Fibroblast of the aortic adventitia (primary cell): Measurements from ENCODE around the gene TMSB15C. TPM values are rescaled to one million over a fixed set of nuclear protein-coding genes. Genes with fewer than 3 reads are reported as not detected.

Experiments used
- DNase-seq: peaks from one replicate; pipeline ENCODE4 v3.0.0-alpha.2; 2010; ENCODE audit warnings: low read depth
- H3K4me3 ChIP-seq: 2 replicates; pipeline ENCODE4 v1.5.1; 2011; ENCODE audit warnings: low read depth, mild to moderate bottlenecking, control low read depth, low read length, moderate library complexity
- total RNA-seq: library from RNA; depleted of rRNA; stranded (reverse); fragments of >200 nt; gene quantifications from 2 replicates; pipeline ENCODE4 v1.2.3, GENCODE V29; 2012; ENCODE audit warnings: low replicate concordance
- TF ChIP-seq, protein P1 (sequence below): IDR thresholded peaks from 2 replicates; pipeline ENCODE4 v1.5.1; 2011; ENCODE audit warnings: mild to moderate bottlenecking, low read length, control low read depth, inconsistent platforms; ENCODE audit not compliant: insufficient read depth

The TMSB15C gene
- total RNA-seq, 1 donor: 3.3 TPM

DNA sequence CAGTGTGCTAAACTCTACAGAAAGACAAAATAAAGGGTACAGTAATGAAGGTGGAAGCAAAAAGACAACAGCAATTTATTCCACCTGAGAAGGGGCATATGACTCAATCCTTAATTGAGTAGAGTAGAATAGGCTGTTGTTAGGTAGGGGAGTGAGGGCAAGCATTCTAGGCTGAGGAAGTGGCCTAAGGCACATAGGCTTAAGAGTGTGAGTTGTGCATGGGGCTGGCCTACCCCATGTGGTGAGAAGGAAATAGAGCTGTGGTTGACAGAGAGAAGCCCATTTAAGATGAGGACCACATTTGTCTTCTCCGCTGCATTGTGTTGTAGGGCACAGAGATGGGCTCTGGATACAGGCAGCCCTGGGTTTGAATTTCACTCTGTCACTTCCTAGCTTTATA, 32.9 kb upstream of the TMSB15C start:
- TF ChIP-seq, protein P1, sequence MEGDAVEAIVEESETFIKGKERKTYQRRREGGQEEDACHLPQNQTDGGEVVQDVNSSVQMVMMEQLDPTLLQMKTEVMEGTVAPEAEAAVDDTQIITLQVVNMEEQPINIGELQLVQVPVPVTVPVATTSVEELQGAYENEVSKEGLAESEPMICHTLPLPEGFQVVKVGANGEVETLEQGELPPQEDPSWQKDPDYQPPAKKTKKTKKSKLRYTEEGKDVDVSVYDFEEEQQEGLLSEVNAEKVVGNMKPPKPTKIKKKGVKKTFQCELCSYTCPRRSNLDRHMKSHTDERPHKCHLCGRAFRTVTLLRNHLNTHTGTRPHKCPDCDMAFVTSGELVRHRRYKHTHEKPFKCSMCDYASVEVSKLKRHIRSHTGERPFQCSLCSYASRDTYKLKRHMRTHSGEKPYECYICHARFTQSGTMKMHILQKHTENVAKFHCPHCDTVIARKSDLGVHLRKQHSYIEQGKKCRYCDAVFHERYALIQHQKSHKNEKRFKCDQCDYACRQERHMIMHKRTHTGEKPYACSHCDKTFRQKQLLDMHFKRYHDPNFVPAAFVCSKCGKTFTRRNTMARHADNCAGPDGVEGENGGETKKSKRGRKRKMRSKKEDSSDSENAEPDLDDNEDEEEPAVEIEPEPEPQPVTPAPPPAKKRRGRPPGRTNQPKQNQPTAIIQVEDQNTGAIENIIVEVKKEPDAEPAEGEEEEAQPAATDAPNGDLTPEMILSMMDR: no peak
- DNase-seq: no peak

DNA sequence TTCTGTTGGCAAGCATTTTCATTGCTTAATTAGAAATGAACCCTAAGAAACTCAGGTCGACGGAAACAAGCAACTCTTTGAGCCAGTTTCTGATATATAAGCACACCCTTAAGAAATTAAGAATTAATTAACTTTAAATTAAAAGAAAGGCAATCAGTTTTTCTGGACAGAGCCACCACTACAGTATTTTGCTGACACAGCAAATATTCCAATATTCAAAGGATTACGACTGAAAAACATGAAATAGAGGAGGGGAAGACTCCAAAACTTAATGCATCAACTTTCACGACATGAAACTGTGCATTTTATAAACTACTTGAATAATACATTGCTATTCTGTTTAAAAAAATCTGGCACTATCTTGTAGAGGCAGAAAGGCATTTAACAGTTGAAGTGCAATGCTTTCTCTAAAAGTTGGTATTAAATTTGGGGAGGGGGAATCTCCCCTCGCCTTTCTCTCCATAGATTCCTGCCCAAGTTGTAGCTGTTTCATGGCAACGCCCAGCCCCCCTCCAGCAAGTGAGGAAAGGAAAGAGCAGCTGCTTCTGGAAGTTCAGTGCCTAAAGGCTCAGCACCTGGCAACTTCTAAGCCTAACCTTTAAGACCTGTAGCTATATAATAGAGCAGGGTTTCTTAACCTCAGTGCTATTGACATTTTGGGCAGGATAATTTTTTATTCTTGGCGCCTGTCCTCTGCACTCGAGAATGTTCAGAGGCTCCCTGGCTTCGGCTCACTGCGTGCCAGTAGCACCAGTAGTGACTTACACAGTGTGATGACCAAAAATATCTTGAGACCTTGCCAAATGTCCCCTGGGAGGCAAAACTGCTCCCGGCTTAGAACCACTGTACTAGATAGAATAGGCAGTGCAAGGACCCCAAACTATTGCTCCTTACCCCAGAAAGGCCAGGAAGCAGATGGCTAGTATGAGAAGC, 29.6 kb upstream of the TMSB15C start:
- TF ChIP-seq, protein P1: no peak
- no peak overlapping the region for H3K4me3 ChIP-seq
- DNase-seq: no peak

More for the DNA sequence above, 32.9 kb upstream of the TMSB15C start:
- no peak overlapping the region for H3K4me3 ChIP-seq

DNA sequence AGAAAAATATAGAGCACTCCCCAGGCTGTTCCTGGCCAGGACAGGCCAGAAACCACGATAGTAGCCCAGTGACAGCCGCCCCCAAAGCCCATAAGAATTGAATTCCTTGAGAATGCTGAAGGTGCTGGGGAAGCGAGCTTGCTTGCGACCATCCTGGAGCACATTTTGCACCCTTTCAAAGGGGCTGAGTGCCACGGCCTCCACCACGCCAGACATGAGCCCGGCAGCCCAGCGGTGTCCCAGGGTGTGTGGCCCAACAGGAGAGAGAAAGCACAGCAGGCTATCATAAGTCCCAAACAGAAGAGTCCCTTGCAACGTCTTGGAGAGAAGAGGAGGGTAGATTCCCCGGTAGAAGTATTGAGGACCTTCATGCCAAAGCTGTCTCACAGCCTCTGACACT, 28.6 kb upstream of the TMSB15C start:
- no peak for DNase-seq
- TF ChIP-seq, protein P1: no peak
- H3K4me3 ChIP-seq: no peak overlapping the region

DNA sequence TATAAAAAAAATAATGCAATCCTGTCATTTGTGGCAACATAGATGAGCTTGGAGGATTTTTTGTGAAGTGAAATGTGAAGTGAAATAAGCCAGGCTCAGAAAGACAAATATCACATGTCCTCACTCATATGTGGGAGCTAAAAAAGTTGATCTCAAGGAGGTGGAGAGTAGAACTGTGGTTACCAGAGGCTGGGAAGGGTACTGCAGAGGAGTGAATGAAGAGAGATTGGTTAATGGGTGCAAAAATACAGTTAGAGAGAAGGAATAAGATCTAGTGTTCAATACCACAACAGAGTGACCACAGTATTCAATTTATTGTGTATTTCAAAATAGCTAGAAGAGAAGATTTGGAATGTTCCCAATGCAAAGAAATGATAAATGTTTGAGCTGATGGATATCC, 22.9 kb upstream of the TMSB15C start:
- H3K4me3 ChIP-seq: no peak overlapping the region
- no peak for DNase-seq
- TF ChIP-seq, protein P1: peak; percentile 13

DNA sequence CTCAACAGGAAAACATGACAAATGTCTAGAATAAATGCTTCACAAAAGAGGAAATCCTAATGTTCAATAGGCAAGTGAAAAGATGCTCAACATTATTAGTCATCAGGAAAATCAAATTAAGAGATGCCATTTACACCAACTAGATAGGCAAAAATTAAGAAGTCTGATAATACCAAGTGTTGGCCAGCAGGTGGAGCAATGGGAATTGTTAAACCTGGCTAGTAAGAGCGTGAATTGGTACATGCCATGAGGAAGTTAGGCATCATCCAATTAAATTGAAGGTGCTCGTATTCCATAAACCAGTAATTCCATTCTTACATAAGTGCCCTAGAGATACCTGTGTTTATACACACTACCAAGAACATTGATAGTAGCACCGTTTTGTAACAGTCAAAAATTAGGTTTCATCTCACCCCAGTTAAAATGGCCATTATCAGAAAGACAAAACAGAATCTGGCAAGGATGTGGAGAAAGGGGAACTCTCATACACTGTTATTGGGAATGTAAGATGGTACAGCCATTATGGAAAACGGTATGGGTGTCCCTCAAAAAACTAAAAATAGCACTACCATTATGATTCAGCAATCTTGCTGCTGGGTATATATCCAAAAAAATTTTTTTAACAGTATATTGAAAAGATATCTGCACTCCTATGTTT, 22.2 kb upstream of the TMSB15C start:
- TF ChIP-seq, protein P1: peak; percentile 65
- H3K4me3 ChIP-seq: no peak overlapping the region
- DNase-seq: peak; percentile 86

DNA sequence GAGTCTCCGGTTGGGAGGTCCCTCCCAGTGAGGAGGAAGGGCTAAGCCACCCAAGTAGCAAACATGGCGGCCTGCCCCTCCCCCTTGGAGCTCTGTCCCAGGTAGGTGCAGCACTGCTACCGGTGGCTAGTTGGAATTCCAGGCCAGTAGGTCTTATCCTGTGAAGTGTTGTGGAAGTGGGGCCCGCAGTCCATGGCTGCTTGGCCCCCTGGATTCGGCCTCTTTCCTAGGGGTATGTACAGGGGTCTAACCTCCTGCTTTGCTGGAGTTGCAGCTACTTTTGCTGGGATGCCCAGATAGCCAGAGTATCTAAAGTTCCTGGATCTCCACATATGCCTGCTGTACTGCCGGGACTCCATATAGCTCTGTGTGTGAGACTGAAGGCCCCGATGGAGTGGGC, 9.9 kb upstream of the TMSB15C start:
- TF ChIP-seq, protein P1: no peak
- no peak for DNase-seq
- no peak overlapping the region for H3K4me3 ChIP-seq
